GM19395 (cell line): ENCODE results near the gene UNC50.

Experiments used
- ATAC-seq: cut with Tn5 transposase; IDR thresholded peaks from one replicate; pipeline ENCODE4 v1.9.1; 2021; ENCODE audit warnings: mild to moderate bottlenecking, moderate library complexity; ENCODE audit not compliant: unreplicated experiment

Gene UNC50

GRCh38 chr2:98663511-98664090 lies 55.2 kb downstream of the UNC50 start:
- ATAC-seq, result no peak

- no peak for ATAC-seq
Measured at GRCh38 chr2:98664323-98664722, 55.9 kb downstream of the UNC50 start.

GRCh38 chr2:98665677-98666076 lies 57.3 kb downstream of the UNC50 start:
- ATAC-seq, result no peak
